IMR-90 (cell line): ENCODE data around the gene JMJD1C. TPM values are rescaled to one million over a fixed set of nuclear protein-coding genes. Genes with fewer than 3 reads are reported as not detected.

Experiments
- ATAC-seq: fragments of 200-7000 bp; cut with Tn5 transposase; 2 replicates; pipeline ENCODE4 v1.9.1; 2020; ENCODE audit warnings: low read depth, mild to moderate bottlenecking, moderate library complexity
- BruUV-seq: library from RNA; stranded (reverse); fragments of 400-500 nt; replicated peaks from 2 replicates; lab custom pipeline; 2021; lab: Mats Ljungman, UMichigan
- CTCF ChIA-PET: fragments of 300-600 bp; formaldehyde crosslinking; extraction: SDS; loops from one replicate; lab custom pipeline; 2021; ENCODE audit warnings: antibody characterized with exemption; lab: Yijun Ruan, JAX
- POLR2A ChIA-PET: fragments of 300-600 bp; sonication (Branson Sonifier 250); formaldehyde crosslinking; loops from one replicate; lab custom pipeline; 2022; ENCODE audit warnings: antibody characterized with exemption; ENCODE audit not compliant: unreplicated experiment; lab: Charles Lee
- DNase-seq: peaks from one replicate; pipeline ENCODE4 v3.0.0; 2013
- H2AFZ ChIP-seq: replicated peaks from 2 replicates; pipeline ENCODE3; 2013; ENCODE audit warnings: low read length, mild to moderate bottlenecking; ENCODE audit not compliant: poor library complexity
- H2AK5ac ChIP-seq: 2 replicates; pipeline ENCODE4 v1.6.1; 2013; ENCODE audit warnings: low read depth, low read length, inconsistent platforms
- H2AK9ac ChIP-seq: replicated peaks from 2 replicates; pipeline ENCODE3; 2013; ENCODE audit warnings: mild to moderate bottlenecking, low read depth, low read length, moderate library complexity; ENCODE audit not compliant: poor library complexity
- H2BK120ac ChIP-seq: 2 replicates; pipeline ENCODE4 v1.6.1; 2013; ENCODE audit warnings: low read depth, low read length, inconsistent platforms
- H2BK15ac ChIP-seq: 3 replicates; pipeline ENCODE4 v1.6.1; 2013; ENCODE audit warnings: low read depth, low read length, inconsistent platforms
- H2BK20ac ChIP-seq: 2 replicates; pipeline ENCODE4 v1.6.1; 2013; ENCODE audit warnings: low read depth, mild to moderate bottlenecking, inconsistent platforms, low read length, moderate library complexity
- H2BK5ac ChIP-seq: 2 replicates; pipeline ENCODE4 v1.6.1; 2013; ENCODE audit warnings: mild to moderate bottlenecking, low read depth, low read length, inconsistent platforms; ENCODE audit not compliant: poor library complexity, severe bottlenecking
- H3K14ac ChIP-seq: replicated peaks from 2 replicates; pipeline ENCODE4 v1.6.1; 2013; ENCODE audit warnings: low read depth, low read length, inconsistent platforms
- H3K18ac ChIP-seq: 2 replicates; pipeline ENCODE4 v1.6.1; 2013; ENCODE audit warnings: low read depth, low read length, control low read depth
- H3K23ac ChIP-seq: 2 replicates; pipeline ENCODE4 v1.6.1; 2013; ENCODE audit warnings: low read depth, low read length, inconsistent platforms
- H3K27ac ChIP-seq: 2 replicates; pipeline ENCODE4 v1.5.1; 2013; ENCODE audit warnings: mild to moderate bottlenecking, control low read depth, low read length; ENCODE audit not compliant: insufficient read depth
- H3K27me3 ChIP-seq: 2 replicates; pipeline ENCODE4 v1.6.1; 2013; ENCODE audit warnings: low read length; ENCODE audit not compliant: control insufficient read depth, insufficient read depth
- H3K36me3 ChIP-seq: 2 replicates; pipeline ENCODE4 v1.6.1; 2013; ENCODE audit warnings: low read length, mixed read lengths; ENCODE audit not compliant: control insufficient read depth, insufficient read depth
- H3K4ac ChIP-seq: 2 replicates; pipeline ENCODE4 v1.6.1; 2013; ENCODE audit warnings: low read depth, low read length, inconsistent platforms
- H3K4me1 ChIP-seq: 2 replicates; pipeline ENCODE4 v1.6.1; 2013; ENCODE audit warnings: low read length, mixed read lengths; ENCODE audit not compliant: control insufficient read depth, insufficient read depth
- H3K4me2 ChIP-seq: 2 replicates; pipeline ENCODE4 v1.6.1; 2013; ENCODE audit warnings: low read depth, mild to moderate bottlenecking, control low read depth, low read length, moderate library complexity
- H3K4me3 ChIP-seq: 2 replicates; pipeline ENCODE4 v1.5.1; 2013; ENCODE audit warnings: low read depth, mild to moderate bottlenecking, control low read depth, low read length, moderate library complexity; ENCODE audit not compliant: insufficient read depth
- H3K56ac ChIP-seq: 2 replicates; pipeline ENCODE4 v1.6.1; 2013; ENCODE audit warnings: low read length, inconsistent platforms; ENCODE audit not compliant: insufficient read depth; ENCODE audit errors: extremely low read depth
- H3K79me1 ChIP-seq, 2 experiments: 2 replicates each; pipeline ENCODE4 v1.6.1; 2013; ENCODE audit warnings: low read length in 2 of 2, inconsistent platforms in 1 of 2, low read depth in 1 of 2
- H3K9ac ChIP-seq: 2 replicates; pipeline ENCODE4 v1.6.1; 2013; ENCODE audit warnings: low read depth, low read length, control low read depth
- H3K9me1 ChIP-seq: 2 replicates; pipeline ENCODE4 v1.6.1; 2013; ENCODE audit warnings: low read length, inconsistent platforms; ENCODE audit not compliant: insufficient read depth
- H3K9me3 ChIP-seq: 2 replicates; pipeline ENCODE4 v1.6.1; 2013; ENCODE audit warnings: low read length; ENCODE audit not compliant: control insufficient read depth, insufficient read depth
- H4K20me1 ChIP-seq: 2 replicates; pipeline ENCODE4 v1.6.1; 2013; ENCODE audit warnings: low read length, inconsistent platforms; ENCODE audit not compliant: insufficient read depth
- H4K5ac ChIP-seq: 2 replicates; pipeline ENCODE4 v1.6.1; 2013; ENCODE audit warnings: mild to moderate bottlenecking, low read depth, low read length, control low read depth
- H4K8ac ChIP-seq, 2 experiments: 2 replicates each; pipeline ENCODE4 v1.6.1; 2013; ENCODE audit warnings: low read depth in 2 of 2, low read length in 2 of 2, control low read depth in 1 of 2, inconsistent platforms in 1 of 2
- H4K91ac ChIP-seq: 2 replicates; pipeline ENCODE4 v1.6.1; 2013; ENCODE audit warnings: low read depth, low read length, inconsistent platforms; ENCODE audit not compliant: insufficient read depth
- CEBPB ChIP-seq: IDR thresholded peaks from 2 replicates; pipeline ENCODE4 v1.6.1; 2012; ENCODE audit warnings: low read depth, low read length, improper control_type of control experiment
- CHD1 ChIP-seq: IDR thresholded peaks from 2 replicates; pipeline ENCODE4 v1.6.1; 2012; ENCODE audit warnings: low read depth, low read length, improper control_type of control experiment
- MAFK ChIP-seq: IDR thresholded peaks from 2 replicates; pipeline ENCODE4 v1.6.1; 2012; ENCODE audit warnings: low read depth, low read length, improper control_type of control experiment
- MXI1 ChIP-seq: IDR thresholded peaks from 2 replicates; pipeline ENCODE4 v1.6.1; 2012; ENCODE audit warnings: low read depth, mild to moderate bottlenecking, low read length, moderate library complexity, borderline replicate concordance
- RAD21 ChIP-seq: IDR thresholded peaks from 2 replicates; pipeline ENCODE4 v1.6.1; 2012; ENCODE audit warnings: low read length, improper control_type of control experiment
- WGBS, 2 experiments: methylation state at CpG; one replicate each; pipeline versions ENCODE4 v1.1.5 to v1.1.7; 2013; ENCODE audit warnings: missing lambda C conversion rate in 2 of 2; ENCODE audit not compliant: insufficient read length in 1 of 2; ENCODE audit errors: extremely low coverage in 2 of 2; 5-methylcytosine and 5-hydroxymethylcytosine counted together
- dilution Hi-C: fragments of 300-500 bp; cut with HindIII; formaldehyde crosslinking; loops from one replicate; pipeline ENCODE4 v1.14.3; 2018; ENCODE audit warnings: low sequenced_read_pairs; ENCODE audit not compliant: unreplicated experiment
- in situ Hi-C: fragments of 300-500 bp; cut with MboI; formaldehyde crosslinking; loops from 3 replicates; pipeline ENCODE4 v1.14.3; 2019; ENCODE audit warnings: low sequenced_read_pairs, inconsistent platforms, mixed read lengths
- intact Hi-C: fragments of 100-400 bp; cut with micrococcal nuclease; formaldehyde crosslinking; loops from 2 replicates; pipeline ENCODE4 v1.10.0; 2022
- polyA plus RNA-seq, 3 experiments: library from polyadenylated mRNA; depleted of rRNA; stranded (reverse); fragments of >200 nt; gene quantifications; 2 replicates each; pipeline ENCODE4 v1.2.3, GENCODE V29; 2012; ENCODE audit warnings: low replicate concordance in 1 of 3
- total RNA-seq: library from RNA; depleted of rRNA; stranded (reverse); fragments of >200 nt; gene quantifications from 2 replicates; pipeline ENCODE4 v1.2.3, GENCODE V29; 2012

Gene JMJD1C
- total and polyA plus RNA-seq, 2 of the 4 experiments (the other 2 are of a cell fraction) = 15.6 to 96.8 TPM

DNA sequence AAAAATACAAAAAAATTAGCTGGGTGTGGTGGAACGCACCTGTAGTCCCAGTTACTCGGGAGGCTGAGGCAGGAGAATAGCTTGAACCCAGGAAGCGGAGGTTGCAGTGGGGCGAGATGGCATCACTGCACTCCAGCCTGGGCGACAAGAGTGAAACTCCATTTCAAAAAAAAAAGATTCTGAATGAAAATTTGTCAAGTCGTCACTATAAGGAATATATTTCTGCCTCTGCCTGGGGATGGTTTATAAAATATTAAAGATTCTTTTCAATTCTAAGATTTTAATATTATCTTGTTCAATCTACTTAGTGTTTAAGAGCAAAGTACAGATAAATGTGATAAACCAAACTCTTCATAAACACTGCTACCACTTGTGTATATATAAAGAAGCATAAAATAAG, 185.4 kb downstream of the JMJD1C start:
- no peaks in the 10 kb centered on the region for H3K36me3 ChIP-seq
- H3K56ac ChIP-seq = no peak overlapping the region
- no peak for TF ChIP-seq RAD21
- TF ChIP-seq CHD1 = no peak
- TF ChIP-seq CEBPB = no peak
- TF ChIP-seq MXI1 = no peak
- TF ChIP-seq MAFK = peak; percentile 81
- H2AFZ ChIP-seq = no peak overlapping the region
- H4K20me1 ChIP-seq = peaks cover 5% of the 10 kb centered on the region; the same call in 1 of the 2 replicates
- no peaks in the 10 kb centered on the region for H3K27me3 ChIP-seq
- intact Hi-C loops = no loop called here
- H2BK120ac ChIP-seq = no peak overlapping the region
- H3K4ac ChIP-seq = no peak overlapping the region
- no TSS peak for BruUV-seq
- H3K18ac ChIP-seq = no peak overlapping the region
- ChIA-PET POLR2A (no interaction called here), CTCF (interaction anchor here (0.6 kb wide), 1 partner anchor 108 kb away, joined by 5 read pairs; no protein-coding TSS in a partner anchor)
- peaks cover 19 to 44% of the 10 kb centered on the region in 2 experiments for H3K79me1 ChIP-seq
- no peak overlapping the region for H4K8ac ChIP-seq
- no peak overlapping the region for H4K91ac ChIP-seq
- H3K23ac ChIP-seq = no peak overlapping the region
- DNase-seq (no peak), ATAC-seq (no peak)
- H3K9me3 ChIP-seq = no peaks in the 10 kb centered on the region
- H3K4me2 ChIP-seq = no peak overlapping the region
- peaks cover 7% of the 10 kb centered on the region; the same call in 1 of the 2 replicates for H3K9me1 ChIP-seq
- no peak overlapping the region for H2BK5ac ChIP-seq
- no peak overlapping the region for H3K4me3 ChIP-seq
- H2AK9ac ChIP-seq = no peak overlapping the region
- WGBS, 2 experiments = 100% methylated on average over 1 of the region's 6 CpGs; no CpG with 5 or more reads in 1 of the 2 experiments
- H3K4me1 ChIP-seq = no peaks in the 10 kb centered on the region
- no peak overlapping the region for H2BK20ac ChIP-seq
- H3K14ac ChIP-seq = no peak overlapping the region
- H3K27ac ChIP-seq = no peak overlapping the region
- H4K5ac ChIP-seq = no peak overlapping the region
- in situ Hi-C loops = no loop called here
- dilution Hi-C loops = no loop called here
- no peak overlapping the region for H2AK5ac ChIP-seq
- no peak overlapping the region for H3K9ac ChIP-seq
- H2BK15ac ChIP-seq = no peak overlapping the region
